NCI-H510A treated with DMSO at 0.1 percent for 48 hours (cell line): Measurements from ENCODE around the gene TBC1D5.
A peak's percentile ranks its signal among the peaks of the same experiment; 100 is the strongest.
"Not testable (repeated sequence)": the region's sequence is repeated elsewhere in the genome, so short reads cannot be mapped to it uniquely, and the experiment has no call there.

Experiments used
- DNase-seq: peaks from one replicate; lab custom pipeline; 2025; lab: John Stamatoyannopoulos, UW

The TBC1D5 gene

GRCh38 chr3:17749705-17750293 is 7.4 kb upstream of the TBC1D5 start:
- no peak for DNase-seq

- DNase-seq: no peak
Observed at GRCh38 chr3:17749281-17749680, 6.8 kb upstream of the TBC1D5 start.

GRCh38 chr3:17747890-17748247 is 5.4 kb upstream of the TBC1D5 start:
- no peak for DNase-seq

DNA sequence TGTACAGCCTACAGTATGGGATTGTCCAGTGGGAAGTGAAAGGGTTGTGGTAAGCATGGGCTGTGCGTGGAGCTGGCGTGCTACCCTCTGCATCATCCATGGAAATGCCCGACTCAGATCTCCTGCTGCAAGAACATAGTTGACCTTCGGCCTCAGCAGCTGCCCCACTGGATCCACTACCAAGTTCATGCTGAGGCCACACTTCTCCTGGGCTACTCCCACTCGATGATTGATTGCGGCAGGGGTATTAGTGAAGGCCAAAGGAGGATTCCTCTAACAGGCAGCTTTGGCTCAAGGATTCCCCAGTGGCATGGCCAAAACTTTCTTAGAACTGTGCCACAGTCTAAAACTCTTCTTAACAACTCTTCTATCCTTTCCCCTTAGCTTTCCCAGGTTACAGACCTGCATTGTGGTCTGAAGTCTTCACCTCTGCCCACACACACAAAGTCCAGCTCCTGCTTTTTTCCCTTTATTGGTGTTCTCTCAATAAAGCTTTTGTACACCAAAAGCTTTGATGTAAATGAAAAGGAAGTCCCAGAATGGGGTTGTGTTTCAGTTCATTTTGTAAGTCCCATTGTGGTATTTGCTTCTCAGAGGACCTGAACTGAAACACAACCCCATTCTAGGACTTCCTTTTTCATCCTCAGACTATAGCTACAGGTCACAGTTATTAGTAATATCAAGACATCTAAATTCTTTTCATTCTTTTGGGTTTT is 4.9 kb upstream of the TBC1D5 start:
- DNase-seq: no peak

DNA sequence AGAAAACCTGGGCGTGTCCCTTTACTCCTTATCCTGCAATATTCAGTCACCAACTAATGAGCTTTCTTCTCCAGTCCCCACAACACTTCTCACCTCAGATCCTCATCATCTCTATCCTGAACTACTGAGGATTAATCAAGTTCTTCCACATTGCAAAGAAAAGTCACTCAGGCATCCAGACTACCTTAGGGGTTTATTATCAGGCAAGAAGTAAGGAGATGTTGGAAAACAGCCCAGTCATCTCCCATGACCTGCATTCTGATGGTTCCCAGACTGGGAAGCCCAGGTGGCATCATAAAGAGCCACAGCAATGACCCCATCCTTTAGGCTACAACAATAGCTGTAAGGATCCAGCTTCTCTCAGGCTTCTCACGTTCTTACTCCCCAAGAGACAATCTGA is 3.5 kb upstream of the TBC1D5 start:
- DNase-seq: no peak

GRCh38 chr3:17745301-17745700 is 2.9 kb upstream of the TBC1D5 start:
- DNase-seq: no peak

GRCh38 chr3:17744693-17745092 is 2.3 kb upstream of the TBC1D5 start:
- DNase-seq: no peak

GRCh38 chr3:17743658-17743995 is 1.2 kb upstream of the TBC1D5 start:
- no peak for DNase-seq

GRCh38 chr3:17742880-17743657 is 638 bp upstream of the TBC1D5 start:
- DNase-seq: no peak

DNA sequence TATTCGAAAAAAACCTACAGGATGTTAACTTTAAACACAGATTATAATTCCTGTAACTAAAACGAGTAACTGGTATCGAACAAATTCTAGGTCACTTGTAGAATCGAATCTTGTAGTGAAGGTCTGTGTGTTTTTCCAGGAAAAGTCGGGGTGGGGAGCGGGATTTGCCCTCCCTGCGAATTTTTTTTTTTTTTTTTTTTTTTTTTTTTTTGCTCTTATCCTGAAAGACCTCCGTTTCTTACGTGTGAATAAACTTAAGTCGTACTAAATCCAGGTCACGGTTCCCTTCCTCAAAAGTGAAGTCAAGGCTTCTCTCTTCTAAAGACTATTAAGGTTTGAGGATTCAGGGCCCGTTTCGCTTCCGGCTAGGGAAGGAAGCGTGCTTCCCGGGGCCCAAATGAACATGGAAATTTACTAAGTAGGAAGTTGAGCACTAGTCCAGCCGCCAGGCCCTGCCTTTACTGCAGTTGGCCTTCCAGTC is 770 bp downstream of the TBC1D5 start:
- peak; percentile 48 for DNase-seq

- peak; percentile 52 for DNase-seq
Observed at GRCh38 chr3:17740721-17741141, 1.7 kb downstream of the TBC1D5 start.

DNA sequence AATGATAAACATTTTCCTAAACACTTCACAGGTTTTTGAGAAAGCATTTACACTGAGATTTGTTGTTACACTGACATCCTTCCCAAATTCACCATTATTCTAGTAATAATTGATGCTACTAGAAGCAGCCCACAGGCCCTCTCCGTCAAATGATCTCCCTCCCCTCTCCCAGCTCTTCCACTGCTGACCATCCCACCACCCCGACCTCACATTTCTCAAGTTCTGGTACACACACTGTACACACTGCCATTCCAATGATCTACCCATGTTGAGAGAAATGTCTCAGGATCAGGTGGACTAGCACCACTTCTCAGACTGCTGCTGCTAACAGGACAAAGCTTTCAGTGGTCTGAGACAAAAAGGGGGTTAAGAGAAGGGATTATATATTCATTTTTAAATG is 3.5 kb downstream of the TBC1D5 start:
- no peak for DNase-seq

- DNase-seq: no peak
Observed at GRCh38 chr3:17738219-17738618, 4.2 kb downstream of the TBC1D5 start.

DNA sequence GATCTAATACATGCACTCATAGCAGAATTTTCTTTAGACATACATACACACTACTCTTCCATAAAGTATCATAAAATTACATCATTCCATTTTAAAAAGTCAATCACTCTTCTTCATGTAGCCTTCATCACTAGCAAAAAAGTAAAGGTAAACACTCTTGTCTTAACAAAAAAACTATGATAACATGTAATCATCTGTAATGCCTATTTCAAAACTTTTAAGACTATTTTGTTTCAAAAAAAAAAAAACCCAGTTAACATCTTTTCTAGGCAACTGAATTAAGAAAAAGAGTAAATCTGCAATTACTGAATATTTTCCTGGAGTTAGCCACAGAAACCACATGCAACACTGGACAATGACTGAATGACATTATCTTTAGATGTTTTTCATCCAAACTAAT is 4.8 kb downstream of the TBC1D5 start:
- no peak for DNase-seq

DNA sequence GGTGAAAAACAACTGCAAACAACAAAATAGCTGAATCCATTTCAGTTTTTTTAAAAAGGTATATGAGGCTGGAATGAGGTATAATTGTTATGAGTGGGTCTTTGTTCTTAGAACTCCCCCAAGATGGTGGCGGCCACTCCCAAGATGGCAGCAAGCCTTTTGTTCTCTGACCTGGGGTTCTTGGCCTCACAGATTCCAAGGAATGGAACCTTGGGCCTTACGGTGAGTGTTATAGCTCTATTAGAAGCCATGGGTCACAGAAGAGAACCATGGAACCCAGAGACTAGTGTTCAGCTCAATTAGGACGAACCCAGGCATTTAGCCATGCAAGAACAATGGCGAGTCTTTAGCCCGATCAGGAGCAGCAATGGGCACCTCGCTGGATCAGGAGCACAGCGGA is 7.1 kb downstream of the TBC1D5 start:
- DNase-seq: not testable (repeated sequence)

DNA sequence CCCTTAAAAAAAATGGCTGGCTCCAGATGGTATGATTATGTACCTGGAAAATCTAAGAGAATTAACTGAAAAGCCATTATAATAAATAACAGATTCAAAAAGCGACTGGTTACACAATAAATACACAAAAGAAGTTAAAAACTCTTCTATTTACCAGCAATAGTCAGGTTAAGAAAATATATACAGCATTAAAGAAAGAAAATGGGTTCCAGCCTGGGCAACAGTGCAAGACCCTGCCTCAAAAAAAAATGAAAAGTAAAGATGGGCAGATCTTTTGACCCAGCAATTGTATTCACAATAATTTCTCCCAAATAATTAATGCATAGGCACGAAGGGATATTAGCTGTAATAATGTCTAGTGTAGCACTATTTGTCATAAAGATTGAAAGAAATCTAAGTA is 8.7 kb downstream of the TBC1D5 start:
- DNase-seq: no peak

- no peak for DNase-seq
Observed at GRCh38 chr3:17733215-17733614, 9.2 kb downstream of the TBC1D5 start.

- DNase-seq: no peak
Observed at GRCh38 chr3:17730318-17730967, 12.0 kb downstream of the TBC1D5 start.

- DNase-seq: no peak
Observed at GRCh38 chr3:17726313-17726712, 16.1 kb downstream of the TBC1D5 start.

DNA sequence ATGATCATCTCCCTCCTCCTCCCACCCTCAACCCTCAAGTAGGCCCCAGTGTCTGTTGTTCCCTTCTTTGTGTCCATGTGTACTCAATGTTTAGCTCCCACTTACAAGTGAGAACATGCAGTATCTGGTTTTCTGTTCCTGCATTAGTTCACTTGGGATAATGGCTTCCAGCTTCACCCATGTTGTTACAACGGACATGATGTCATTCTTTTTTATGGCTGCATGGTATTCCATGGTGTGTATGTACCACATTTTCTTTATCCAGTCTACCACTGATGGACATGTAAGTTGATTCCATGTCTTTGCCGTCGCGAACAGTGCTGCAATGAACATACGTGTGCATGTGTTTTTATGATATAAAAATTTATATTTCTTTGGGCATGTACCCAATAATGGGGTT is 16.6 kb downstream of the TBC1D5 start:
- DNase-seq: not testable (repeated sequence)

- no peak for DNase-seq
Observed at GRCh38 chr3:17724948-17725347, 17.5 kb downstream of the TBC1D5 start.

GRCh38 chr3:17724122-17724521 is 18.3 kb downstream of the TBC1D5 start:
- DNase-seq: no peak

GRCh38 chr3:17717411-17717810 is 25.0 kb downstream of the TBC1D5 start:
- DNase-seq: no peak
